Fibroblast of lung (primary cell): ENCODE measurements around the gene ADGRE1. TPM values are rescaled to one million over a fixed set of nuclear protein-coding genes. Genes with fewer than 3 reads are reported as not detected.

Experiments
- DNase-seq, 2 donors: peaks; one replicate each; pipeline versions ENCODE4 v3.0.0 to v3.0.0-alpha.2; 2010; ENCODE audit warnings: low read depth in 2 of 2
- H2AFZ ChIP-seq: 2 replicates; pipeline ENCODE4 v1.5.1; 2012; ENCODE audit warnings: low read length, control low read depth, inconsistent platforms
- H3K27ac ChIP-seq: 2 replicates; pipeline ENCODE4 v1.5.1; 2011; ENCODE audit warnings: low read length, control low read depth; ENCODE audit not compliant: insufficient read depth
- H3K27me3 ChIP-seq: 2 replicates; pipeline ENCODE4 v1.5.1; 2011; ENCODE audit warnings: mild to moderate bottlenecking, low read length; ENCODE audit not compliant: control insufficient read depth, insufficient read depth
- H3K36me3 ChIP-seq: 2 replicates; pipeline ENCODE4 v1.5.1; 2011; ENCODE audit warnings: low read length; ENCODE audit not compliant: control insufficient read depth, insufficient read depth
- H3K4me1 ChIP-seq: 2 replicates; pipeline ENCODE4 v1.5.1; 2011; ENCODE audit warnings: low read length; ENCODE audit not compliant: control insufficient read depth, insufficient read depth; ENCODE audit errors: extremely low read depth
- H3K4me2 ChIP-seq: 2 replicates; pipeline ENCODE4 v1.5.1; 2011; ENCODE audit warnings: low read length, control low read depth; ENCODE audit not compliant: insufficient read depth; ENCODE audit errors: extremely low read depth
- H3K4me3 ChIP-seq, 4 experiments: fragments of 200-600 bp in 1 of 4; sonication (generic) in 1 of 4; replicated peaks in 1 of 4; 2 replicates each; pipeline ENCODE4 v1.5.1; 2011 to 2016; ENCODE audit warnings: low read length in 4 of 4, low read depth in 3 of 4, mild to moderate bottlenecking in 3 of 4, control low read depth in 2 of 4, inconsistent platforms in 1 of 4, mixed read lengths in 1 of 4; ENCODE audit not compliant: insufficient read depth in 1 of 4; ENCODE audit errors: control extremely low read depth in 1 of 4
- H3K79me2 ChIP-seq: 2 replicates; pipeline ENCODE4 v1.5.1; 2012; ENCODE audit warnings: mild to moderate bottlenecking, low read length, inconsistent platforms; ENCODE audit not compliant: control insufficient read depth, insufficient read depth
- H3K9ac ChIP-seq: 2 replicates; pipeline ENCODE4 v1.5.1; 2011; ENCODE audit warnings: mild to moderate bottlenecking, low read length, control low read depth; ENCODE audit not compliant: insufficient read depth
- H3K9me3 ChIP-seq: 2 replicates; pipeline ENCODE4 v1.5.1; 2012; ENCODE audit warnings: low read depth, low read length; ENCODE audit not compliant: control insufficient read depth, insufficient read depth
- H4K20me1 ChIP-seq: 2 replicates; pipeline ENCODE4 v1.5.1; 2011; ENCODE audit warnings: low read length; ENCODE audit not compliant: control insufficient read depth, insufficient read depth; ENCODE audit errors: extremely low read depth
- EZH2 ChIP-seq: IDR thresholded peaks from 2 replicates; pipeline ENCODE4 v1.5.1; 2012; ENCODE audit warnings: low read length, control low read depth, mild to moderate bottlenecking; ENCODE audit errors: missing control alignments
- polyA plus RNA-seq, 2 donors: library from polyadenylated mRNA; depleted of rRNA in 1 of 2; stranded (reverse) in 1 of 2; unstranded in 1 of 2; fragments of >200 nt; gene quantifications; 2 replicates each; pipeline ENCODE4 v1.2.1, GENCODE V29; 2011 to 2012; ENCODE audit warnings: missing spikeins in 1 of 2
- total RNA-seq: library from RNA; depleted of rRNA; stranded (reverse); fragments of >200 nt; gene quantifications from 2 replicates; pipeline ENCODE4 v1.2.1, GENCODE V29; 2014
- TF ChIP-seq, protein P1 (sequence below), 2 donors: IDR thresholded peaks in 1 of 2; conservative IDR thresholded peaks in 1 of 2; 1 replicate in 1 of 2; 2 replicates in 1 of 2; pipeline ENCODE4 v1.5.1; 2011 to 2012; ENCODE audit warnings: low read length in 2 of 2, control low read depth in 1 of 2, inconsistent platforms in 1 of 2, low read depth in 1 of 2, mild to moderate bottlenecking in 1 of 2

The ADGRE1 gene
- total and polyA plus RNA-seq, 2 donors (not counting 1 experiment from before 2014, with no cell fraction given), result under 0.01 TPM; not detected in 1

DNA sequence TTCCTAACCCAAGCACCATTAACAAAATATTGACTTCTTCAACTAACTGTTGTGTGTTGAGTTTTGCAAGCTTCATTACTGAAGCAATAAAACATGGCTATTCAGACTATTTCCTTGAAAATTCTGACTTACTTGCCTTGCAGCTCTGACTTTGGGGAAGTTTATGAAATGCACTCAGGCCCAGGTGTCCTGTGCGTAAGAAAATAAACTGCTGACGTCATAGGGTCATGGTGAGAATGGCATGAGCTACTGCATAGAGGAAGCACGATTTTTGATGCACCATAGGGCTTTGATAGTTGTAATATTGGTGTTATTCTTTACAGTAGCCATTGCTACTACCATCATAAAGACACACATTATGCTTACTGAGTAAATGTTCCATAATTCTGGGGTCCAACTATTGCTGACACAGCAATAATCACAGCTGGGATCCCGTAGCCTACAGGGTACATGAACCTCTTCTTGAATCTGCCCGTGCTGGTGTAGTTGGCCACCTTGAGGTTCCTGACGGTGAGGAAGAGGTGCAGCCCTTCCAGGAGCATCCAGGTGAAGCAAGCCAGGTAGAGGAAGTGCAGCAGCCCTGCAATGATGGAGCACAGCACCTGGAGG is 76.0 kb downstream of the ADGRE1 start:
- H3K36me3 ChIP-seq, result no peaks in the 10 kb centered on the region
- no peaks in the 10 kb centered on the region for H4K20me1 ChIP-seq
- no peak overlapping the region for H3K27ac ChIP-seq
- H3K9ac ChIP-seq, result no peak overlapping the region
- H3K4me2 ChIP-seq, result no peak overlapping the region
- TF ChIP-seq EZH2, result no peak
- TF ChIP-seq, protein P1, sequence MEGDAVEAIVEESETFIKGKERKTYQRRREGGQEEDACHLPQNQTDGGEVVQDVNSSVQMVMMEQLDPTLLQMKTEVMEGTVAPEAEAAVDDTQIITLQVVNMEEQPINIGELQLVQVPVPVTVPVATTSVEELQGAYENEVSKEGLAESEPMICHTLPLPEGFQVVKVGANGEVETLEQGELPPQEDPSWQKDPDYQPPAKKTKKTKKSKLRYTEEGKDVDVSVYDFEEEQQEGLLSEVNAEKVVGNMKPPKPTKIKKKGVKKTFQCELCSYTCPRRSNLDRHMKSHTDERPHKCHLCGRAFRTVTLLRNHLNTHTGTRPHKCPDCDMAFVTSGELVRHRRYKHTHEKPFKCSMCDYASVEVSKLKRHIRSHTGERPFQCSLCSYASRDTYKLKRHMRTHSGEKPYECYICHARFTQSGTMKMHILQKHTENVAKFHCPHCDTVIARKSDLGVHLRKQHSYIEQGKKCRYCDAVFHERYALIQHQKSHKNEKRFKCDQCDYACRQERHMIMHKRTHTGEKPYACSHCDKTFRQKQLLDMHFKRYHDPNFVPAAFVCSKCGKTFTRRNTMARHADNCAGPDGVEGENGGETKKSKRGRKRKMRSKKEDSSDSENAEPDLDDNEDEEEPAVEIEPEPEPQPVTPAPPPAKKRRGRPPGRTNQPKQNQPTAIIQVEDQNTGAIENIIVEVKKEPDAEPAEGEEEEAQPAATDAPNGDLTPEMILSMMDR (conservative IDR thresholded peaks at IDR 0.05 in 1 of 2, IDR thresholded peaks at IDR 0.05 in 1 of 2; ENCODE audit: low read depth in 1 of 2, low read length in 2 of 2), result no peak
- no peaks in the 10 kb centered on the region for H3K4me1 ChIP-seq
- H3K4me3 ChIP-seq, result no peak overlapping the region
- no peaks in the 10 kb centered on the region for H3K9me3 ChIP-seq
- DNase-seq, result no peak
- no peaks in the 10 kb centered on the region for H3K79me2 ChIP-seq
- H2AFZ ChIP-seq, result no peak overlapping the region
- no peaks in the 10 kb centered on the region for H3K27me3 ChIP-seq

DNA sequence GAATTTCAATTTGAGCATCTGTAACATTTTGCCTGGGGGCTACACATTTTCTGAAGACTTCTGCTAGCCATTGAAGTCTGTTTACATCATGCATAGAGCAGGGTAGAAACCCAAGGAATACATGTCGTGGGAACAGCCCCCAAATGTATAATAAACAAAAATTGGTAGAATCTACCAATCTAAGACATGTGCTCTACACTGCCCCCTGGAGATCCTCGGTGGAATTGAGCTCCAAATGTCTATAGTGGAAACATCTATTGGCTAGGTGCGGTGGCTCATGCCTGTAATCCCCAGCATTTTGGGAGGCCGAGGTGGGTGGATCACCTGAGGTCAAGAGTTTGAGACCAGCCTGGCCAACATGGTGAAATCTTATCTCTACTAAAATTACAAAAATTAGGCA is 76.6 kb downstream of the ADGRE1 start:
- no peaks in the 10 kb centered on the region for H3K79me2 ChIP-seq
- no peaks in the 10 kb centered on the region for H4K20me1 ChIP-seq
- H2AFZ ChIP-seq, result no peak overlapping the region
- no peaks in the 10 kb centered on the region for H3K36me3 ChIP-seq
- no peak for DNase-seq
- H3K4me2 ChIP-seq, result no peak overlapping the region
- H3K9me3 ChIP-seq, result no peaks in the 10 kb centered on the region
- no peak overlapping the region for H3K27ac ChIP-seq
- TF ChIP-seq, protein P1 (conservative IDR thresholded peaks at IDR 0.05 in 1 of 2, IDR thresholded peaks at IDR 0.05 in 1 of 2; ENCODE audit: low read depth in 1 of 2, low read length in 2 of 2), result no peak
- no peak for TF ChIP-seq EZH2
- no peak overlapping the region for H3K9ac ChIP-seq
- no peaks in the 10 kb centered on the region for H3K4me1 ChIP-seq
- no peaks in the 10 kb centered on the region for H3K27me3 ChIP-seq
- no peak overlapping the region for H3K4me3 ChIP-seq

DNA sequence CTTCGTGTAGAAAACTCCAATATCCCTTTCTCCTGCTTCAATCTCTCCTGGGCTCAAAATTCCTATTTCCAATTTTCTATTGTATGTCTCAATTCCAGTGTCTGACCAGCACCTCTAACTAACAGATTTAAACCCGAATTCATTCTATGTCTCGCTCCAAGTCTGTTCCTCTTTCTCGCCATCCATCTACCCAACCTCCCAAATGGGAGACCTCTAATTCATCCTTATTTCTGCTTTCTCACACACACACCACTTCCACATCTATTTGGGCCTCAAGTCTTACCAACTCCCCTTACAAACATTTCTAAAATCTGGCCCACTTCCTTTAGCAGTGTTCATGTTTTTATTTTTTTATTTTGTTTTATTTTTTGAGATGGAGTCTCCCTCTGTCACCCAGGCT is 80.6 kb downstream of the ADGRE1 start:
- H3K9ac ChIP-seq, result no peak overlapping the region
- no peaks in the 10 kb centered on the region for H3K4me1 ChIP-seq
- H3K27me3 ChIP-seq, result no peaks in the 10 kb centered on the region
- no peaks in the 10 kb centered on the region for H3K79me2 ChIP-seq
- H3K4me2 ChIP-seq, result no peak overlapping the region
- H3K27ac ChIP-seq, result no peak overlapping the region
- H2AFZ ChIP-seq, result no peak overlapping the region
- no peak overlapping the region for H3K4me3 ChIP-seq
- TF ChIP-seq, protein P1 (conservative IDR thresholded peaks at IDR 0.05 in 1 of 2, IDR thresholded peaks at IDR 0.05 in 1 of 2; ENCODE audit: low read depth in 1 of 2, low read length in 2 of 2), result no peak
- no peak for TF ChIP-seq EZH2
- H3K36me3 ChIP-seq, result no peaks in the 10 kb centered on the region
- no peaks in the 10 kb centered on the region for H3K9me3 ChIP-seq
- no peak for DNase-seq
- H4K20me1 ChIP-seq, result no peaks in the 10 kb centered on the region
